Measurements from ENCODE around the gene FHOD3. TPM values are rescaled to one million over a fixed set of nuclear protein-coding genes. Genes with fewer than 3 reads are reported as not detected.
A peak's percentile ranks its signal among the peaks of the same experiment; 100 is the strongest.

Gene FHOD3
- total RNA-seq, 1 experiment from 2014 or later = 10.6 TPM

- intact Hi-C loops (cut with micrococcal nuclease; ENCODE audit: unreplicated experiment) = no loop called here
- TF ChIP-seq CTCF (conservative IDR thresholded peaks at IDR 0.05) (no peak), EZH2 (IDR thresholded peaks at IDR 0.05; ENCODE audit: low read depth) (no peak)
- no peaks in the 10 kb centered on the region for H3K27me3 ChIP-seq (ENCODE audit: insufficient read depth, low read depth)
- peak in 1 of 2 experiments; percentile 34 for DNase-seq
- H3K4me2 ChIP-seq = peak overlapping the region; percentile 49
- peak overlapping the region; percentile 67 for H3K27ac ChIP-seq
- peaks cover 25% of the 10 kb centered on the region for H3F3A ChIP-seq (ENCODE audit: insufficient read depth, low read depth)
- no peaks in the 10 kb centered on the region for H3K36me3 ChIP-seq (ENCODE audit: low read depth)
- no peak overlapping the region for H3K4me3 ChIP-seq
- ChIA-PET CTCF (no interaction called here), POLR2A (ENCODE audit: unreplicated experiment) (no interaction called here)
- H3K4me1 ChIP-seq (replicated peaks; ENCODE audit: insufficient read depth) = peaks cover 70% of the 10 kb centered on the region
- no peaks in the 10 kb centered on the region for H3K9me3 ChIP-seq (ENCODE audit: insufficient read depth, low read depth)
- H4K20me1 ChIP-seq (ENCODE audit: insufficient read depth) = no peaks in the 10 kb centered on the region
- no peak overlapping the region for H2AFZ ChIP-seq
- H3K79me2 ChIP-seq (ENCODE audit: low read depth) = peaks cover 22% of the 10 kb centered on the region
- no peaks in the 10 kb centered on the region for H3K9me2 ChIP-seq (ENCODE audit: insufficient read depth)
- no TSS peak for BruUV-seq (replicated peaks)
Measured at GRCh38 chr18:36314098-36314497, 16.6 kb downstream of the FHOD3 start.

- Histone ChIP-seq H3K4me1 (replicated peaks; ENCODE audit: insufficient read depth) (peaks cover 68% of the 10 kb centered on the region), H3K9me3 (ENCODE audit: insufficient read depth, low read depth) (no peaks in the 10 kb centered on the region), H3K4me3 (no peak overlapping the region), H3K36me3 (ENCODE audit: low read depth) (no peaks in the 10 kb centered on the region), H3K9me2 (ENCODE audit: insufficient read depth) (no peaks in the 10 kb centered on the region), H3K27me3 (ENCODE audit: insufficient read depth, low read depth) (no peaks in the 10 kb centered on the region), H3K4me2 (peak overlapping the region; percentile 49), H4K20me1 (ENCODE audit: insufficient read depth) (no peaks in the 10 kb centered on the region), H2AFZ (no peak overlapping the region), H3F3A (ENCODE audit: insufficient read depth, low read depth) (peaks cover 23% of the 10 kb centered on the region), H3K79me2 (ENCODE audit: low read depth) (peaks cover 22% of the 10 kb centered on the region), H3K27ac (peak overlapping the region; percentile 67)
- intact Hi-C loops (cut with micrococcal nuclease; ENCODE audit: unreplicated experiment) = no loop called here
- CTCF ChIA-PET = no interaction called here
- POLR2A ChIA-PET (ENCODE audit: unreplicated experiment) = no interaction called here
- BruUV-seq (replicated peaks) = no TSS peak
- peak; percentile 19 to 81 for DNase-seq
- TF ChIP-seq EZH2 (IDR thresholded peaks at IDR 0.05; ENCODE audit: low read depth) (no peak), CTCF (conservative IDR thresholded peaks at IDR 0.05) (no peak)
Measured at GRCh38 chr18:36314754-36315153, 17.2 kb downstream of the FHOD3 start.

GRCh38 chr18:36315736-36316135 is 18.2 kb downstream of the FHOD3 start:
- H2AFZ ChIP-seq = no peak overlapping the region
- H3K4me3 ChIP-seq = no peak overlapping the region
- H3K9me2 ChIP-seq (ENCODE audit: insufficient read depth) = no peaks in the 10 kb centered on the region
- TF ChIP-seq EZH2 (IDR thresholded peaks at IDR 0.05; ENCODE audit: low read depth) (no peak), CTCF (conservative IDR thresholded peaks at IDR 0.05) (no peak)
- peak overlapping the region; percentile 67; the same call in 1 of the 2 replicates for H3K27ac ChIP-seq
- no TSS peak for BruUV-seq (replicated peaks)
- H3K36me3 ChIP-seq (ENCODE audit: low read depth) = no peaks in the 10 kb centered on the region
- H3F3A ChIP-seq (ENCODE audit: insufficient read depth, low read depth) = peaks cover 14% of the 10 kb centered on the region; the same call in 1 of the 2 replicates
- no peak overlapping the region; the same call in 1 of the 2 replicates for H3K4me2 ChIP-seq
- no peaks in the 10 kb centered on the region for H3K9me3 ChIP-seq (ENCODE audit: insufficient read depth, low read depth)
- H3K79me2 ChIP-seq (ENCODE audit: low read depth) = peaks cover 22% of the 10 kb centered on the region
- intact Hi-C loops (cut with micrococcal nuclease; ENCODE audit: unreplicated experiment) = no loop called here
- H3K4me1 ChIP-seq (replicated peaks; ENCODE audit: insufficient read depth) = peaks cover 58% of the 10 kb centered on the region
- CTCF ChIA-PET = interaction anchor here (0.7 kb wide), 1 partner anchor 99 kb away, joined by 5 read pairs; no protein-coding TSS in a partner anchor
- H4K20me1 ChIP-seq (ENCODE audit: insufficient read depth) = no peaks in the 10 kb centered on the region
- peak in 1 of 2 experiments; percentile 31 for DNase-seq
- no peaks in the 10 kb centered on the region for H3K27me3 ChIP-seq (ENCODE audit: insufficient read depth, low read depth)
- POLR2A ChIA-PET (ENCODE audit: unreplicated experiment) = interaction anchor here (0.6 kb wide), 2 partner anchors 17 to 114 kb away, joined by 3 to 4 read pairs; no protein-coding TSS in a partner anchor

Data from PC-9 (cell line).